ENCODE measurements around the gene APCDD1. TPM values are rescaled to one million over a fixed set of nuclear protein-coding genes. Genes with fewer than 3 reads are reported as not detected.
"Not testable (repeated sequence)": the region's sequence is repeated elsewhere in the genome, so short reads cannot be mapped to it uniquely, and the experiment has no call there.

The APCDD1 gene
- total RNA-seq, 1 experiment from 2014 or later = 0.54 TPM

DNA sequence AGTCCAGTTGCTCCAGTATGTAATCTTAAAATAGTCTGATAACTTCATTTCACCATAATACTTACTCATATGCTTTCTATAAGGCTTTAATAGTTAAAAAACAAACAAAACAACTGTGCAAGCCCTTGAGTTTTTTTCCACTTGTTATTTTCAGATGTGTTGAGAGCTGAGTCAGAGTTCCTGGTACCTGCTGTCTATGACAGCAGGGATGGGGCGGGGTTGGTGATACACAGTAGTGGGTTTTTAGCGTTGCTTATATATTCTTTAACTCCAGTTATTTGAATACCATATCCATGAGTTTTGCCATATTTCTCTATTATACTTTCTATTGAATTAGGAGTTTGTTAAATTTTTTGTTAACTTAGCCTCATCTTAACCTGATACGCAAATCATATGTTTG lies 76.4 kb downstream of the APCDD1 start:
- Mint-ChIP-seq H3K9me3 (ENCODE audit: unreplicated experiment) (no peaks in the 10 kb centered on the region), H3K4me3 (ENCODE audit: unreplicated experiment) (peak overlapping the region; percentile 28), H3K4me1 (ENCODE audit: insufficient read depth, unreplicated experiment) (peaks cover 29% of the 10 kb centered on the region), H3K27ac (ENCODE audit: low read depth, unreplicated experiment) (peak overlapping the region; percentile 80), H3K36me3 (ENCODE audit: insufficient read depth, unreplicated experiment) (peaks cover 17% of the 10 kb centered on the region), H3K27me3 (ENCODE audit: insufficient read depth, unreplicated experiment) (no peaks in the 10 kb centered on the region)
- TF ChIP-seq, protein P1, sequence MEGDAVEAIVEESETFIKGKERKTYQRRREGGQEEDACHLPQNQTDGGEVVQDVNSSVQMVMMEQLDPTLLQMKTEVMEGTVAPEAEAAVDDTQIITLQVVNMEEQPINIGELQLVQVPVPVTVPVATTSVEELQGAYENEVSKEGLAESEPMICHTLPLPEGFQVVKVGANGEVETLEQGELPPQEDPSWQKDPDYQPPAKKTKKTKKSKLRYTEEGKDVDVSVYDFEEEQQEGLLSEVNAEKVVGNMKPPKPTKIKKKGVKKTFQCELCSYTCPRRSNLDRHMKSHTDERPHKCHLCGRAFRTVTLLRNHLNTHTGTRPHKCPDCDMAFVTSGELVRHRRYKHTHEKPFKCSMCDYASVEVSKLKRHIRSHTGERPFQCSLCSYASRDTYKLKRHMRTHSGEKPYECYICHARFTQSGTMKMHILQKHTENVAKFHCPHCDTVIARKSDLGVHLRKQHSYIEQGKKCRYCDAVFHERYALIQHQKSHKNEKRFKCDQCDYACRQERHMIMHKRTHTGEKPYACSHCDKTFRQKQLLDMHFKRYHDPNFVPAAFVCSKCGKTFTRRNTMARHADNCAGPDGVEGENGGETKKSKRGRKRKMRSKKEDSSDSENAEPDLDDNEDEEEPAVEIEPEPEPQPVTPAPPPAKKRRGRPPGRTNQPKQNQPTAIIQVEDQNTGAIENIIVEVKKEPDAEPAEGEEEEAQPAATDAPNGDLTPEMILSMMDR (IDR thresholded peaks at IDR 0.05; ENCODE audit: unreplicated experiment) = no peak
- intact Hi-C loops (cut with micrococcal nuclease) = no loop called here
- ChIA-PET CTCF (interaction anchor here (0.6 to 0.8 kb wide), 2 partner anchors 185 to 623 kb away, joined by 3 read pairs; no protein-coding TSS in a partner anchor), POLR2A (interaction anchor here (1.0 to 1.1 kb wide), 2 partner anchors 14 to 30 kb away, joined by 3 read pairs; no protein-coding TSS in a partner anchor)
- peak; percentile 72 for DNase-seq (ENCODE audit: unreplicated experiment)
- BruUV-seq (replicated peaks) = no TSS peak

DNA sequence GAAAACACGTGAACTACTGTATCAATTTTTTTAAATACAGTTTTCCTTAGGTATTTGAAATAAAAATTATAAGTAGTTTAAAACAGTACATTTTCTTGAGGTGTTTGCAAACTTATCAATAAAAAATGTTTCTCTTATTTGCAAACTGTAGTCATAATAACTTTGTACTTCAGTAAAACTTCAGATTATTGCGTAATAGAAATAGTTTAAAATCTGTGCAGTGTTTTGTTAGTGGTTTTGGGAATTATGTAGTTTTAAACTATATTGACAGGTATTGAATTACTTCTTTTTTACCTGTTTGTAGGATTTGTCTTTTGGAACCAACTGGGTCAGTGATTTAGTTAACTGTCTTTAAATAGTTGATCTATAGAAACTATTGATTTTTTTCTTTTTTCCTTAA lies 78.7 kb downstream of the APCDD1 start:
- intact Hi-C loops (cut with micrococcal nuclease) = no loop called here
- TF ChIP-seq, protein P1 (IDR thresholded peaks at IDR 0.05; ENCODE audit: unreplicated experiment) = no peak
- Mint-ChIP-seq H3K36me3 (ENCODE audit: insufficient read depth, unreplicated experiment) (peaks cover 28% of the 10 kb centered on the region), H3K4me3 (ENCODE audit: unreplicated experiment) (no peak overlapping the region), H3K9me3 (ENCODE audit: unreplicated experiment) (no peaks in the 10 kb centered on the region), H3K4me1 (ENCODE audit: insufficient read depth, unreplicated experiment) (peaks cover 20% of the 10 kb centered on the region), H3K27me3 (ENCODE audit: insufficient read depth, unreplicated experiment) (no peaks in the 10 kb centered on the region), H3K27ac (ENCODE audit: low read depth, unreplicated experiment) (no peak overlapping the region)
- CTCF ChIA-PET = no interaction called here
- no TSS peak for BruUV-seq (replicated peaks)
- DNase-seq (ENCODE audit: unreplicated experiment) = no peak
- POLR2A ChIA-PET = interaction anchor here (0.5 to 0.8 kb wide), 3 partner anchors 13 to 989 kb away, joined by 3 to 4 read pairs (median 4); no protein-coding TSS in a partner anchor

DNA sequence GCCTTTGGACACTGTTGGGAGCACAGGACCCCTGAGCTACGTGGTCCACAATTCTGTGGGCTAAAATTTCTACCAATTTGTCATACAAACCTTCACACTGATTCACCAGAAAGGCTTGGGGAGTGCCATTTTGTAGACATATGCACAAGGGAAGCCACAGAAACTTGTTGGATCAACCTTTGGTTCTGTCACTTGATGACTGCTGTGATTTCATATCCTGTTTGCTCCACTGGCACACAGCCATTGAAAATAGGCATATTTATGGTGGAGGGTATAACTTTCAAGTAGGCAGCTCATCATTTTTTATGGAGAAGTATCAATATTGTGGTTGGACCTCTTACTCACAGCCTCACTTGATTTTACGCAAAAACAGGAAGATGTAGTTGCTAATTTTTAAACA lies 81.8 kb downstream of the APCDD1 start:
- H3K36me3 Mint-ChIP-seq (ENCODE audit: insufficient read depth, unreplicated experiment) = peaks cover 58% of the 10 kb centered on the region

DNA sequence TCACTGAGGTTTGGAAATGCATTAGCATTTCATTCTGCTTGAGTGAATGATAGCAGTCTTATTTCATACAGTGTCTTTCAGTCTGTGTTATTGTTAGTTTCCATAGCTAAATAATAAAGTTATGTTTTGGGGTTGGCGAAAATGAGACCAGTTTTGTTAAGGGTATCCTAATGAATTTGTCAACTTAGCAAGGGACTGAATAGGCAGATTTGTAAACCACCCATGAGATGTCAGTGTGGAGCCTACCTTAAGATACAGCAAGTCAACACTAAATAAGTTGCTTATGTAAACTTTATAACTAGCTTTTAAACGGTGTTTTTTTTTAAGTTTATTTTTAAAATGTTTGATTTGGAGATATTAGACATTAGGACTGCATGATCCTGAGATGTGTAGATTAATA lies 83.3 kb downstream of the APCDD1 start:
- TF ChIP-seq, protein P1 (IDR thresholded peaks at IDR 0.05; ENCODE audit: unreplicated experiment) = no peak
- Mint-ChIP-seq H3K4me3 (ENCODE audit: unreplicated experiment) (no peak overlapping the region), H3K4me1 (ENCODE audit: insufficient read depth, unreplicated experiment) (no peaks in the 10 kb centered on the region), H3K27ac (ENCODE audit: low read depth, unreplicated experiment) (no peak overlapping the region), H3K36me3 (ENCODE audit: insufficient read depth, unreplicated experiment) (peaks cover 65% of the 10 kb centered on the region), H3K9me3 (ENCODE audit: unreplicated experiment) (no peaks in the 10 kb centered on the region), H3K27me3 (ENCODE audit: insufficient read depth, unreplicated experiment) (no peaks in the 10 kb centered on the region)
- no TSS peak for BruUV-seq (replicated peaks)
- CTCF ChIA-PET = interaction anchor here (0.5 to 1.4 kb wide), 5 partner anchors 9 to 1015 kb away, joined by 3 to 7 read pairs (median 4); no protein-coding TSS in a partner anchor
- DNase-seq (ENCODE audit: unreplicated experiment) = no peak
- intact Hi-C loops (cut with micrococcal nuclease) = no loop called here
- POLR2A ChIA-PET = interaction anchor here (0.6 kb wide), 1 partner anchor 313 kb away, joined by 3 read pairs; no protein-coding TSS in a partner anchor

More for the DNA sequence above, 81.8 kb downstream of the APCDD1 start:
- Mint-ChIP-seq H3K4me3 (ENCODE audit: unreplicated experiment) (no peak overlapping the region), H3K27ac (ENCODE audit: low read depth, unreplicated experiment) (no peak overlapping the region), H3K9me3 (ENCODE audit: unreplicated experiment) (no peaks in the 10 kb centered on the region), H3K4me1 (ENCODE audit: insufficient read depth, unreplicated experiment) (no peaks in the 10 kb centered on the region), H3K27me3 (ENCODE audit: insufficient read depth, unreplicated experiment) (no peaks in the 10 kb centered on the region)
- POLR2A ChIA-PET = no interaction called here
- no peak for DNase-seq (ENCODE audit: unreplicated experiment)
- TF ChIP-seq, protein P1 (IDR thresholded peaks at IDR 0.05; ENCODE audit: unreplicated experiment) = no peak
- CTCF ChIA-PET = interaction anchor here (1.1 to 2.6 kb wide), 3 partner anchors 8 to 27 kb away, joined by 3 to 14 read pairs (median 4); no protein-coding TSS in a partner anchor
- intact Hi-C loops (cut with micrococcal nuclease) = no loop called here
- BruUV-seq (replicated peaks) = no TSS peak

DNA sequence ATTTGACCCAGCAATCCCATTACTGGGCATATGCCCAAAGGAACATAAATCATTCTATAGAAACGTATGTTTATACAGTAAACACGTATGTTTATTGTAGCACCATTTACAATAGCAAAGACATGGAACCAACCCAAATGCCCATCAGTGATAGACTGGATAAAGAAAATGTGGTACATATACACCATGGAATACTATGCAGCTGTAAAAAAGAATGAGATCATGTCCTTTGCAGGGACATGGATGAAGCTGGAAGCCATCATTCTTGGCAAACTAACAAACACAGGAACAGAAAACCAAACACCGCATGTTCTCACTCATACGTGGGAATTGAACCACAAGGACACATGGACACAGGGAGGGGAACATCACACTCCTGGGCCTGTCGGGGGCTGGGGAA lies 84.7 kb downstream of the APCDD1 start:
- ChIA-PET CTCF (interaction anchor here (0.9 to 1.4 kb wide), 2 partner anchors 12 to 614 kb away, joined by 3 to 7 read pairs; no protein-coding TSS in a partner anchor), POLR2A (interaction anchor here (1.1 kb wide), 1 partner anchor 13 kb away, joined by 4 read pairs; the partner anchor contains the start of gene NAPG)
- H3K4me3 Mint-ChIP-seq (ENCODE audit: unreplicated experiment); DNase-seq (ENCODE audit: unreplicated experiment); H3K4me1 Mint-ChIP-seq (ENCODE audit: insufficient read depth, unreplicated experiment); H3K27me3 Mint-ChIP-seq (ENCODE audit: insufficient read depth, unreplicated experiment); BruUV-seq (replicated peaks); H3K9me3 Mint-ChIP-seq (ENCODE audit: unreplicated experiment); H3K27ac Mint-ChIP-seq (ENCODE audit: low read depth, unreplicated experiment); intact Hi-C loops (cut with micrococcal nuclease): not testable (repeated sequence)
- H3K36me3 Mint-ChIP-seq (ENCODE audit: insufficient read depth, unreplicated experiment) = peaks cover 71% of the 10 kb centered on the region
